Fibroblast of pulmonary artery (primary cell): Measurements from ENCODE around the gene ITGA8.

Experiments
- DNase-seq: peaks from one replicate; pipeline ENCODE4 v3.0.0-alpha.2; 2010; ENCODE audit warnings: low read depth
- H3K4me3 ChIP-seq: replicated peaks from 2 replicates; pipeline ENCODE4 v1.5.1; 2011; ENCODE audit warnings: low read depth, mild to moderate bottlenecking, control low read depth, low read length, moderate library complexity
- TF ChIP-seq, protein P1 (sequence below): IDR thresholded peaks from 2 replicates; pipeline ENCODE4 v1.5.1; 2011; ENCODE audit warnings: mild to moderate bottlenecking, control low read depth, low read length, inconsistent platforms; ENCODE audit errors: missing control alignments

Gene ITGA8

DNA sequence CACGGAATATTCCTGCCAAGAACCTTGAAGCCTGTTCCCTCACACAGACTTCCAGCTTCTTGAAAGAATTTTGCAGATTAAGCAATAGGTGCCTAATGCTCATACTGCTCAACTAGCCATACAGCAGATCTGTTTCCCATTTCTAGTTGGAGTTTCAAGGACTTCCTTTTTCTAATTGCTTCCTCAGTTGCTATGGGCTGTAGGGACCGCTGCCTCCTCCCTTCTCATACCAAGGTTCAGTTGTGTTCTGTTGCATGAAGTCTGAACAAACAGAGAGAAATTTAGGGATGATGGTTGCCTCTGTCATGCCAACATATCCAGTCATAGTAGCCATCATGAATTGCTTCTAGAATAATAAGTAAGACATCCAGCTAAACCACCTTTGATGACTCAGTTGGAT is 6.8 kb downstream of the ITGA8 start:
- H3K4me3 ChIP-seq: no peak overlapping the region
- TF ChIP-seq, protein P1, sequence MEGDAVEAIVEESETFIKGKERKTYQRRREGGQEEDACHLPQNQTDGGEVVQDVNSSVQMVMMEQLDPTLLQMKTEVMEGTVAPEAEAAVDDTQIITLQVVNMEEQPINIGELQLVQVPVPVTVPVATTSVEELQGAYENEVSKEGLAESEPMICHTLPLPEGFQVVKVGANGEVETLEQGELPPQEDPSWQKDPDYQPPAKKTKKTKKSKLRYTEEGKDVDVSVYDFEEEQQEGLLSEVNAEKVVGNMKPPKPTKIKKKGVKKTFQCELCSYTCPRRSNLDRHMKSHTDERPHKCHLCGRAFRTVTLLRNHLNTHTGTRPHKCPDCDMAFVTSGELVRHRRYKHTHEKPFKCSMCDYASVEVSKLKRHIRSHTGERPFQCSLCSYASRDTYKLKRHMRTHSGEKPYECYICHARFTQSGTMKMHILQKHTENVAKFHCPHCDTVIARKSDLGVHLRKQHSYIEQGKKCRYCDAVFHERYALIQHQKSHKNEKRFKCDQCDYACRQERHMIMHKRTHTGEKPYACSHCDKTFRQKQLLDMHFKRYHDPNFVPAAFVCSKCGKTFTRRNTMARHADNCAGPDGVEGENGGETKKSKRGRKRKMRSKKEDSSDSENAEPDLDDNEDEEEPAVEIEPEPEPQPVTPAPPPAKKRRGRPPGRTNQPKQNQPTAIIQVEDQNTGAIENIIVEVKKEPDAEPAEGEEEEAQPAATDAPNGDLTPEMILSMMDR: no peak
- DNase-seq: no peak

DNA sequence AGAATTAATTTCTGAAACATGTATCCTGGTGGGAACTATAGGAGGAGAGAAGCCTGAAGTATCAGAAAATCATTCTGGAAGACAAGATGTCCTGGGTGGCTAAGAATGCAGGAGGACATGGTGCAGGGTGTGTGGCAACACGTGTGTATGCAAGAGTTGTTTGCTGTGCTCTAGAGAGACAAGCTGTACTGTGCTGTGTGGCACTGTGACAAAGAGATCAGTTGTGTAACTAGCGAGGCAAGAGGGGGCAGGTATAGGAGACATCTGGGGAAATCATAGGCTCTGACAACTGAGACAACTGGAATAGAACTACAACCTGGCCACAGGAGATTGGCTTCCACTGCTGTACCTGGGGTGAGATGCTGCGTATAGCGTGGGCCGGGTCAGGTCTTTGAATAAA is 9.3 kb downstream of the ITGA8 start:
- no peak overlapping the region for H3K4me3 ChIP-seq
- TF ChIP-seq, protein P1: no peak
- no peak for DNase-seq

DNA sequence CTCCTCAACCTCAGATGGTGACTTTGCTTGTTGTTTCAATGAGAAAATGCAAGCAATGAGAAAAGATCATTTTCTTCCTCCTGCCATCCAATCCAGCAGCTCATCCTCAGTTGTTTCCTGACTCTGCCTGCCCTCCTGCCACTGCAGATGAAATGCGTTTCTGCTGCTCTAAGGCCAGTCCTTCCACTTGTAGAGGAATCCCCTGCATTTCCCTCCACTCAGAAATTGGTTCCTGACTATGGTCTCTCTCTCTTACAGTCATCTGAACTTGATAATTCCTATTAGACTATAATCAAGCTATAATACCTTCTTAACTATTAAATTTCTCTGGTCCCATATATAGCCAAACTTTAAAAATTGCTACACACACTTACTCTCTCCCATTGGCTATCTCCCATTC is 14.4 kb downstream of the ITGA8 start:
- H3K4me3 ChIP-seq: no peak overlapping the region
- TF ChIP-seq, protein P1: no peak
- DNase-seq: no peak

DNA sequence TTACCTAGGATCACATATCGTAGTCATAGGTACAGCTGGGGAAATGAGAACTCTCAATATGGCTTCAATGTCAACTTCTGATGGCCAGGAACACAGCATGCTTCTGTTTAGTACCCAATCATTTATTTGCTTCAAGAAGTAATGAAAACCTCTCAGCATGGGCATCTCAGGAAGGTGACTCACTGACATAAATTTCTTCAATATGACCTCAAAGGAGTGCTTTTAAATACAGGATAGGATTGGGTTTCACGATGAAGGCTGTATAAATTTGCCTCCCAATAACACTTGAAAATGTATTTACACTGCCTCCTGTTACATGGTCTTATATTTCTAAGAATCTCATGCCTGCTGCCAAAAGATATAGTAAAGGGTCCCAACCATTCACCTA is 15.1 kb downstream of the ITGA8 start:
- no peak overlapping the region for H3K4me3 ChIP-seq
- DNase-seq: no peak
- TF ChIP-seq, protein P1: no peak

DNA sequence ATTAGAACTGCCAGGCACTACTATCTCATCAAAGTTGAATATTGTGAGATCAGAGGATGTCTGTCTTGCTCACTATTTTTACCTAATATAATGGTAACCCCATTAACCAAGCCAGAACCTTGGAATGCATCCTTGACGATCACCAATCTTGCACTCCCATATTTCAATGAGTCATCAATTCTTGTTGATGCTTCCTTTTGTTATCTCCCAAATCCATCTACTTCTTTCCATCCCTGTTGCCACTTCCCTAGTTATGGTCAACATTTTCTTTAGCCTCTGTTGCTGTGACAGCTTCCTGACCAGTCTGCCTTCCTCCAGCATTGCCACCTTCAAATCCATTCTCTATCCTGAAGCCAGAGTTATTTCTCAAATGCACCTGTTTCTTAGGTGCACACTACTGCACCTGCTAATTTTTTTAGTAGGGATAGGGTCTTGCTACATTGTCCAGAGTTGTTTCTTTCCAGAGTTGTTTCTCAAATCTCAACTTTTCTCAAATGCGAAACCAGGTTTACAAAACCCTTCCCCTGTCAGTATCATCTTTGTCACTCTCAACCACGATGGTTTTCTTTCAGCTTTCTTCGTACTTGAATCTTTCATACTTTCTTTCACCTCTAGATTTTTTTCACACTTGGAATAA is 15.7 kb downstream of the ITGA8 start:
- TF ChIP-seq, protein P1: no peak
- no peak overlapping the region for H3K4me3 ChIP-seq
- no peak for DNase-seq

DNA sequence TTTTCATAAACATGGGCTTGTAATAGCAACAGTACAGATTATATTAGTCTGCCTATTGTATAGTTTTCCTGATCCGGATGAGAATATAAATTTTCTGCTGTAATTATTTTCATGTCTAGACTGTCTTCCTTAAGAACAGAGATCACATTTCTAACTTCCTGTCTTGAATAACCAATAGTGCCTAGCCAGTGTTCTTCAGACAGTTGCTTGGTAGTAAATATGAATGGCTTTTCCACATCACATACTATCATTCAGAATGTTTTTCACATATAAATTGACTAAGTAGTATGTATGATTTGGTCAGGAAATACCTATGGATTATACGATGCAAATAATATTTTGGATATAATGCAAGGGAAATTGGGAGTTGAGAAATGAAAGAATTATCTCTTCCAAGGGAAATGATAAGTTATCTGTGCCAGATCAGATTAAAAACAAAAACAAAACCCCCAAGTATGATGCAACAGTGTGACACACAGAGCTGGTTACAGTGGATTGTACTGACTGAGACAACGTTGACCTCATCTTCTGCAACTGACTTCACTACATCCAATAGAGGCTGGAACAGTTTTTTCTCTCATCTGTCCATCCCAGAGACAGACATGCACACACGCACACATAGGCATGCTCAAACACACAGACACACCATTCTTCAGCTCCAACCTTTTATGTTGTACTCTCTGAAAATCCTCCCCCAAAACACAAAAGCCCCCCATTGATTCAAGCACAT is 16.4 kb downstream of the ITGA8 start:
- H3K4me3 ChIP-seq: no peak overlapping the region
- no peak for DNase-seq
- TF ChIP-seq, protein P1: no peak
